Activated naive CD4-positive, alpha-beta T cell (primary cell): ENCODE measurements around the gene ERCC1.
A peak's percentile ranks its signal among the peaks of the same experiment; 100 is the strongest.
"Not testable (repeated sequence)": the region's sequence is repeated elsewhere in the genome, so short reads cannot be mapped to it uniquely, and the experiment has no call there.

Experiments used
- DNase-seq, 4 experiments: peaks; one replicate each; lab custom pipeline; 2025; lab: John Stamatoyannopoulos, UW

Gene ERCC1

DNA sequence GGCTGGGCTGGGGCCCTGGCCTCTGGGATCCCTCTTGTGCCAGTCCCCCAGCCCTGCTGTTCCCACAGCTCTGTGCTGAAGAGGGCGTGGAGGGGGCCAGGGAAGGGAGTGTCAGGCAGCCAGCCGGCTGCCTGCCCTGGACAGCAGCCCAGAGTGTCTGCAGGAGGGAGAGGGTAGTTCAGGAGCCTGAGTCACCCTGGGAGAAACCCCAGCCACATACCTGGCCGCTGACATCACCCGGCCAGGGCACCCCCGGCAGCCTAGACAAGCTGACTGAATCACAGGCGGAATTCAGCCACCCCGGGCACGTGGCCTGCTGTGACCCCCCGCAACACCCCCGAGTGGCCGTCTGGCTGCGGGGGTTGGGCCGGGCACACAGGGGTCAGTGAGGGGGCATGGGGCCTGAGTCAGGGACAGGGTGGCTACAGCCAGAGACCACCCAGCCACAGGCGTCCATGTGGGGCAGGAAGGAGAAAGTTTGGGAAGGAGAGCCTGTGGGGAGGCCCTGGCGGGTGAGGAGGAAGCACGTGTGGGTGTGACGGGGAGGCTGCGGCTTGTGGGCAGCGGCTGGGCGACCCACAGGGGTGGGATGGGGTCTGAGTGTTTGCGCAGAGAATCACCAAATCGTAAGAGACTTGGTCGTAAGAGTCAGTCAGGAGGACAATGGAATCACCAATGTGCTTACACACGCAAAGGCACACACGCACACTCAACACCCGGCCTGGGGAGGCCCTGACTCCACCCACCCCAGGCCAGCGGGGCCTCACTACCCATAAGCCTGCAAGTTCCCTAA is 32.2 kb upstream of the ERCC1 start:
- DNase-seq: no peak

DNA sequence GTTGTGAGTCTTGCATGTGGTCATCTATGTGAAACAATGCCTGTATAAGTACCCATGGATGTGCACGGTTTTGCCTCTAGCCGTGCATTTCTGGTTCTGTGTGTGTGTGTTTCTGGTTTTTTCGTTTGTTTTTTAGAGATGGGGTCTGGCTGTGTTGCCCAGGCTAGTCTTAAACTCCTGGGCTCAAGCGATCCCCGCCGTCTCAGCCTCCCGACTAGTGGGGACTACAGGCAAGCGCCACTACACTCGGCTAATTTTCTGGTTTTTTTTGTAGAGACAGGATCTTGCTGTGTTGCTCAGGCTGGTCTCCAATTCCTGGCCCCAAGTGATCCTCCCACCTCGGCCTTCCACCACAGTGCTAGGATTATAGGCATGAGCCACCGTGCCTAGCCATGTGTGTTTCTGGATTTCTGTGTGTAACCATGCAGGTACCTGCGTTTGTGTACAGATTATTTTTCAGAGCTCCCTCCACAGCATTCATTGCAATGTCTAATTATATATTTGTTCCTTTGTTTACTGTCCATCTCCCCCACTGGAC is 28.2 kb upstream of the ERCC1 start:
- DNase-seq: no peak

DNA sequence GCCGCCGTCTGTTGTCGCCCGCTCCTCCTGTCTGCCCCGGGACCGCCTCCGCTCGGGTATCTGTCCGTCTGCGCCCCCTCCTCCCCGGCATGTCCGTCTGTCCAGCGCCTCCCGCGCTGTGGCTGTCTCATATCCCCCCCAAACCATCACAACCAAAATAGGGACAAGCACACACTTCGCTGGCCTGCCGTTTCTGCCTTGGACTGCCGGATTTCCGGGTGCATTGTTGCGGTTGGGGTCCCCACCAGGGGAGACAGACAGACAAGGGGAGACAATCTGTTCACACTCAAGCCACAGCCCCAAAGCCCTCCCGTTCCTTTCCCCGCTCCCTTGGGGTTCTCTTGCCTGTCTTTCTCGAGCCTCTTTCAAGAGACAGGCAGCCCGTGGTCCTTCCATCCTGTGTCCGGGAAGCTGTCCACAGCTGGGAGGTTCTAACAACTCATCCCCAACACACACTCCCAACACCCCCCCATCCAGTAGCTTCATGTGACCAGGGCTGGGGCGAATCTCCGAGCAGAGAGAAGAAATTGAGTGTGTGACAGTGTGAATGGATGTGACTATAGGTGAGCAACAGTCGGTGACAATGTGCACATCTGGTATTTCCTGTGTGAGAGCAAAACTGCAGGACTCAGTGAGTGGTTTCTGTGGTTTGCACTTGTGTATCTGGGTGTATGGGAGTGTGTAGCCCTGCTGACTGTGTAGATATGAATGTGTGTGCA is 27.6 kb upstream of the ERCC1 start:
- DNase-seq: peak in 2 of 4 experiments; percentile 25 to 49

DNA sequence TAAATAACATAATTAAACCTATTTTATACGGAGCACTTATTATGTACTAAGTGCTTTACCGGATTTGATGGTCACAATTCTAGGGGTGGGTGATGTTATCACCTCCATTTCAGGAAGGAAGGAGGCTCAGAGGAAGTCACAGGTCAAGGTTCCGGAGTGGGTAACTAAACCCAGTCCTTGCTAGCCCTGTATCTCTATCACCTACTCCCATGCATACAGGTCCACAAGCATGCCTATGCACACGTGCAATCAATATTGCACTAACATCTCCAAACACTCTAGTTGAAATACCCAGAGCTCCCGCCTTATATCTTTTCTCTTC is 26.3 kb upstream of the ERCC1 start:
- no peak for DNase-seq

DNA sequence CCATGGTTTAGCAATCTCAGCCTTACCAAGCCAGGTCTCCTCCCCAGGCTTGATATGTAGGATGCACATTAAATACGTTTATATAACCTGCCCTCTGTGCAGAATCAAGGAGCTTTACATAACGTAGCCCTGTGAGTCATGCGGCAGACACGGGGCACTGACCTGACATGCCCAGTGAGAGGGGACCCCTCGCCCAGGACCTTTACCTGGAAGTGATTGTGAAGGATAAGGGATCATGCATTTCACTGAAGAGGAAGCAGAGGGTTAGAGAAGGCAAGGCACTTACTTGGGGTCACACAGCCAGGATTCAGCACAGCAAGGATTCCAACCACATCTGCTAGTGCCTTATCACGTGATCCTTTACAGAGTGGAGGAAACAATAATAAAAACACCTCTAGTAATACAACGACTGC is 25.2 kb upstream of the ERCC1 start:
- no peak for DNase-seq

DNA sequence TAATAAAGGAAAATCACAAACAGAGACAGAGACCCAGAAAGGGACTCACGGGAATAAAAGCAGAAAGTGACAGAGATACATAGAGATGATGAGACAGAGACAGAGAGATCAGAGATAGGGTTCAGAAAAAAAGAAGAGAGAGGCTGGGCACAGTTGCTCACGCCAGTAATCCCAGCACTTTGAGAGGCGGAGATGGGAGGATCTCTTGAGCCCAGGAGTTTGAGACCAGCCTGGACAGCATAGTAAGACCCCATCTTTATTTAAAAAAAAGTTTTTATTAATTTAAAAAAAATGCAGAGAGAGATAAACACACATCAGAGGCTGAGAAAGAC is 24.7 kb upstream of the ERCC1 start:
- no peak for DNase-seq

DNA sequence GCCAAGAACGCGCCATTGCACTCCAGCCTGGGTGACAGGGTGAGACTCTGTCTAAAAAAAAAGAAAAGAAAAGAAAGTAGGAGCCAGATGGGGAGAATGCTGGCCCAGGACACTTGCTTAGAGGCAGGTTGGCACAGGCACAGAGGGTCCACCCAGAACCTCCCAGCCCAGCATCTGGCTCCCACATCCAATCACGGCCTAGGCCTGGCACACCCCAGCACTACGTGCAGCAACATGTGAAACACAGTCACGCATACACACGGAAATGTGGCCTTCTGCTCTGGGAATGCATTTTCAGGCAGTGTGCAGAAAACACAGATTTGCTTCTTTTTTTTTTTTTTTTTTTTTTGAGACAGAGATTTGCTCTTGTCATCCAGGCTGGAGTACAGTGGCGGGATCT is 23.2 kb upstream of the ERCC1 start:
- DNase-seq: no peak

DNA sequence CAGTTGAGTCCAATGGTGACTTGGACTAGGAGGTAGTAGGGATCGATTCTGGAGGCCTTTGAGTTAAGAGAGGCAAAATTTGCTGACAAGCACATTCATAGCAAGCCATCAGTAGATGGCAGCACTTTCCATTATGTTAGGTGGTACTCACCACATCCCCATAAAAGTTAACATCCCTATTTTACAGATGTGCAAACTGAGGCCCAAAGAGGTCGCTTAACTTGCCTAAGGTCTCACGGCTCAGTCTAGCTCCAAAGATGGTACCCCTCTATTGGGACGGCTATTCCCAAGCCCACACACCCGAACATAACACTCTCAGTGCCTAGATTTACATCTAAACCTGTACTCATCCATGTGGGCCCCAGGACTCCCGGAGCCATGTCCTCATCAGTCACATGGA is 22.6 kb upstream of the ERCC1 start:
- no peak for DNase-seq

DNA sequence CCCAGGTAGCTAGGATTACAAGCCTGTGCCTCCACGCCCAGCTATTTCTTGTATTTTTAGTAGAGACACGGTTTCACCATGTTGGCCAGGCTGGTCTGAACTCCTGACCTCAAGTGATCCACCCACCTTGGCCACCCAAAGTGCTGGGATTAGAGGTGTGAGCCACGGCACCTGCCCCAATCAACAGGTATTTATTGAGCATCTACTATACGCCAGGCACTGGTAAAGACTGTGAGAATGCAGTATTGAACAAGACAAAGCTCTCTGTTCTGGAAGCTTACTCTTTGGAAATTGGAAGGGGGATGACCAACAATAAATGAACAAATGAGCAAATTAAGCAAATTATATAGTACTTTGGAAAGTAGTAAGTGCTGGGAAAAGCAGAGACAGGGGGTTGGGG is 21.4 kb upstream of the ERCC1 start:
- DNase-seq: no peak

DNA sequence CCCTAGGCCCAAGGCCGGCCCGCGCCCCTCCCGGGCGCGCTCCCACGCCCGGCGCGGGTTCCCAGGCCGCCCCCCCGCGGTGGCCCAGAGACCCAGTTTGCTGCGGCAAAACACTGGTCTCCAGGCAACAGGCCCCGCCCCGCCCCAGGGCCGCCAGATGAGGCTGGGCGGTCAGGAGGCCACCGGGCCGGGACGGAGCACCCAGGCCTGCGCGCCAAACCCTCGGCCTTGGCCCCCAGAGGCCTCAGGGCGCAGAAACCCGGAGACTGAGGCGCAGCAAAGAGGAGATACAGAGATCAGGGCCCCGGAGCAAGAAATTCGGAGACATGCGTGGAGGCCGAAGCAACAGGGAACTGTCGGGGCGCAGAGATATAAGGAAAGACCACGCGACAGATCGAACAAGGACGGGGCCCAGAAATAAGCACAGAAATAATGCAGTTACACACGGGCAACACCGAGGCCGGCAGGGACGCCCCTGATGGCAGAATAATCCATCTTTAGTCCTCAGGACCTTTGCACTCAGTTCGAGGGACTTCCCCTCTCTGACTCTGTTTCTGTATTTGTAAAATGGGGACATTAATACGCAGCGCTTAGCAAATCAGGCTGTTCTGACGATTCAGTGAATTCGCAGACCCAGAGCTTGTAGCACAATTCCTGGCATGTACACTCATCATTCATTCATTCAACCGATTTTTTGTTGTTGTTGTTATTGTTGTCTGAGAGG is 20.8 kb upstream of the ERCC1 start:
- DNase-seq: peak; percentile 23 to 70 (median 38)

DNA sequence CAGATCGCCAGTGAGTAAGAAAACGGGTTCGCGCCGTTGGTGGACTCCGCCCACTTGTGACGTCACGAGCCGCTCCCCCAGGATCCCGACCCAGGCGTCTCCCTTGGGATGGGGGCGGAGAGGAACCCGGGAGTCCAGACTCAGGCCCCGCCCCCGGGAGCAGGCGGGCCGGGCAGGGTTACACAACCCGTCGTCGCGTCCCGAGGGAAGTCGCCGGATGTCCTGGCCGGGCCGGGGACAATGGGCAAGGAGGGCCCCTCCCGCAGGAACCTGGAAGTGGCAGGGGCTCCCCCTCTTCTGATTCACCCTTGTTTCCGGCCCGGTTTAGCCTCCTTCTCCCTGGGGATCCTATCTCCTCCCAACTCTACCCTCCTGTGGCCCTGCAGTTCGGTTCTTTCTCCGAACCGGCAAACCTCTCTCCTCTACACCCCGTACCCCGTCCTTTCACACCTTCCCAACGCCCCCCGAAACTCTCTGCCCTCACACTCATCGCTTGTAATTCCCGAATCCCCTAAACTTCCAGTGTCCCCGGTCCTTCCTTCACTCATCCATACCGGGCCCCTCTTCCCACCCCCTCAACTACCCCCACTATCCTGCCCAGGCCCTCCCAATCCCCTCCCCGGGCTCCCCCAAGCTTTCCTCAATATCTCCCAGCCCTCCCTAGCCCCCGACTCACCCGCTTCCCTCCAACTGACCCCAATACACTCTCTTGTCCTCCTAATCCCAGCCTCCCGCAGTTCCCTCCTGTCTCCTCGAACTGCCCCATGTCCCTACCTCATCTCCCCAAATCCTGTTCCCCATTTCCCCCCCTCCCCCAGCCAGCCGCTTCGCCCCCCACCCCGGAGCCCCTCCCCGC is 20.0 kb upstream of the ERCC1 start:
- DNase-seq: peak; percentile 6 to 26 (median 17)

DNA sequence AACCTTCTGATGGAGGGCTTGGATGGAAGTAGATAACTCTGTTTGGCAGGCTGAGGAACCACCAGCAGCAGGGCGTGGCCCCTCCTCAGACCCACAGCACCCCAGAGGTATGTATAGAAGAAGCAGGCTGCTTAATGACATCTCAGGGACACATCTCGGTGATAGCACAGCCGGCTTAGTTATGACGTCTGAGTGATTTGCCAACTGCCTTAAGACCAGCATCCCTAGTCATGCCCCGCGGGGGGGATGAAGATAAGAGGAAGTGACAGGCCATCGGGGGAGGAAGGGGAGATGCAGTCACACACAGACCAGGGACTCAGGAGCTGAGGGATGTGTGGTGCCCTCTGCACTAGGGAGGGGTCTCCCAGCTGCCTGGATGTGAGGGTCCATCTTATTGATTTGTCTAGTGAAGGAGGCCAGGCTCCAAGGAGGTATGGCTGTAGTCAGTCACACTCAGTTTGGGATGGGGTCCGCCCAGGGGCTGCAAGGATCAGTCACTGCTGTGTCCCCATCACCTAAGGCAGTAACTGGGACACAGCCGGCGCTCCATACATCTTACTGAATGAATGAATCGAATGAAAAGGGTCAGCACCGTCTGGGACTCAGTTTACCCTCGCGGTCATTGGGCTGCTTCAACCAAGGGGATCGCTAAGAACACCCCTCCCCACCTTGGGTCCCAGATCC is 19.2 kb upstream of the ERCC1 start:
- peak in 1 of 4 experiments; percentile 19 for DNase-seq

DNA sequence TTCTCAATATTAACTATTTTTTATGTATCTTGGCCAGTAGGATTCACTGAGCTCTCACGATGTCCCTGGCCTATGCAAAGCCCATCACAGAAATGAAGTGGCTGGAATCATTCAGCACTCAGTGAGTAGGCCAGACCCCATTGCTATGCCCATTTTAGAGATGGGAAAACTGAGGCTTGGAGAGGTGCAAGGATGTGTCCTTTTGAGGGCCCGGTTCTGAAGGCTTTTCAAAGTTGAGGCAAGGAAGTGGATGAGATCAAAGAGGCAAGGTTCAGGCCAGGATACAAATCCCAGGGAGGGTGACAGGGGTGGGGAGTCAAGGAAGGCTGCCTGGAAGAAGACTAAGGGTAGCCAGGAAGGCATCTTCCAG is 18.7 kb upstream of the ERCC1 start:
- DNase-seq: no peak

DNA sequence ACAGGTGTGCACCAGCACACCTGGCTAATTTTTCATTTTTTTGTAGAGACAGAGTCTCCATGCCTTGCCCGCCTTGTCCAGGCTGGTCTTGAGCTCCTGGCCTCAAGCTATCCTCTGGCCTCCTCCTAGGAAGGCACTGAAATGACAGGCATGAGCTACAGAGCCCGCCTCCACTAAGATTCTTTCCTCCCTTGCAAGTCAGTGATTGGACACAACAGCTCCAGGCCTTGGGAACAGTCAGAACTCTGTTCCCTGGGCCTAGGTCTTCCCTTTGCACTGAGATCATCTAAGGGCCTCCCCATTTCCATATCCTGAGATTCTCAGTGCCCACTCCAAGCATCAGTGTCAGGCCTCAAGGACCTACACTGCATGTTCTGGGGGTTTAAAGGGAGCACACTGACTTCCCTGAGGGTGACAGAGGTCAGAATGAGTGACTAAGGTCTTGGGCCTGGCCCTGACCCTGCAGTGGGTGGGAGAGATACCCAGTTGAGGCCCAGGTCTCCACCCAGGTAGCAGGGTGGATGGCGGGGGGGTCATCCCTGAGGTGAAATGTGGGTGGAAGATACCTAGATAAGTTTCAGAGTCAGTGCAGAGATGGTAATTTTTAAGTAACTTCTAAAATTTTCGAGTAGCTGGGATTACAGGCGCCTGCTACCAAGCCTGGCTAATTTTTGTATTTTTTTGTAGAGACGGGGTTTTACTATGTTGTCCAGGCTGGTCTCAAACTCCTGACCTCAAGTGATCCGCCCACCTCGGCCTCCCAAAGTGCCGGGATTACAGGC is 17.3 kb upstream of the ERCC1 start:
- DNase-seq: no peak

DNA sequence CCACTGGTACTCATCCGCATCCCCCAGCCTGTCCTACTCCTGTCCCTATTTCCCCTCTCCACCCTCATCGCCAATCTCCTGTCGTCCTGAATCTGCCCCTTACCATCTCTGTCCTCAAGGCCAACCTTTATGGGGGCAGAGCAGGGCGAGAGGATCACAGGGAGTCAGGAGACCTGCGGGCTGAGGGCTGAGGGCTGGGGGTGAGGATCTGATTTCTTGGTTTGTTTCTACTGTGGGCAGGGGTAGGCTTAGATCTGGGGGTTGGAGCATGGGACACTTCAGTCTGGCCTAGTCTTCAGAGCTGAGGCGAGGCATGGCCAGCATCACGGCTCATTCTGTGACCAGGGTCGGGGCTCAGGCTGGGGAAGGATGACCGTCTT is 16.5 kb upstream of the ERCC1 start:
- no peak for DNase-seq

DNA sequence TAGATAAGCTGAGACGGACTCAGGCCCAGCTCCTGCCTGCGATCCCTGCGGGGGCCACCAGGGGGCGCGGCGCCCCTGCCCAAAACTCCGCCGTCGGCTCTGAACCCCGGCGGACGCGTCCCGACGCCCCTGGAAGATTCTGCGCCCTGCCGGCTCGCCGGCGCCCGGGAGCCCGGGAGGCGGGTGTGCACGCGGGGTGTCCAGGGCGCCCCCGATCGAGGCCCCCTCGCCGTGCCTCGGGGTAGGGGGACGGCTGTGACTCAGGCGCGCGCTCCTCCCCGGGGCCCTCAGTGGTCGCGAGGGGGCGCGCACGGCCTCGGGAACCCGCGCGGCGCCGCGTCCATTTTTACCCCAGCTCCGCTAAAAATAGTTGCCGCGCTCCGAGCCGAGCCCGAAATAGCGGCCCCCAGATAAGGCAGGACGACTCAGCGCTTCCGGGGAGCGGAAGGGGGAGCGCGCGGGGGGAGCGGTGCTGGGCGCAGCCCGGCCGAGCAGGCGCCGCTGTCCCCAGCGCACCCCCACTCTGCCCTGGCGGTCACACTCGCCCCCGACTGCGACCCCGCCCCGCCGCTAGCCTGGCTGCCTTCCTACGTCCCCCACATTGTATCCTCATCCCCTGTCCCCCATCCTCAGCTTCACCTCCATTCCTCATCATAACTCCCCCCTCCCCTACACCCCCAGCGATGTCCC is 16.0 kb upstream of the ERCC1 start:
- peak; percentile 75 to 85 (median 81) for DNase-seq

DNA sequence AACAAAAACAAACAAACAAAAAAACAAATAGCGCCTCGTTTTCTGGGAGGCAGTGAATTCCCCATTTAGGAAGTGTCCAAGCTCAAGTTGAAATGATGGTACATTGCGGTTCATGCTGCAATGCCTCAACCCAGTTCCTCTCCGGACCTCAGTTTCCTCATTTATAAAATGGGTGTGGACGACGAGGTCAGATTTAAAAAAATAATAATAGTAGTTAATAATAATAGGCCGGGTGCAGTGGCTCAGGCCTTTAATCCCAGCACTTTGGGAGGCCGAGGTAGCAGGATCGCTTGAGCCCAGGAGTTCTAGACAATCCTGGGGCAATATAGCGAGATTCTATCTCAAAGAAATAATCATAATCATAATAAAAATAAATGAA is 15.5 kb upstream of the ERCC1 start:
- no peak for DNase-seq

DNA sequence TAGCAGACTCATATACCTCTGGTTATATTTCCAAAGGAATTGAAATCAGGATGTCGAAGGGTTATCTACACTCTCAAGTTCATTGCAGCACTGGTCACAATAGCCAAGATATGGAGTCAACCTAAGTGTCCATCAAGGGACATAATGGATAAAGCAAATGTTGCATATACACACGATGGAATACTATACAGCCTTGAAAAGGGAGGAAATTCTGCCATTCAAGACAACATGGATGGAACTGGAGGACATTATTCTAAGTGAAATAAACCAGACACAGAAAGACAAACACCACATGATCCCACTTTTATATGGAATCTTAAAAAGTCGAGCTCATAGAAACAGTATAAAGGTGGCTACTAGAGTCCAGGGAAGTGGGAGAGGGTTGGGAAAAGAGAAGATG is 13.6 kb upstream of the ERCC1 start:
- DNase-seq: no peak

DNA sequence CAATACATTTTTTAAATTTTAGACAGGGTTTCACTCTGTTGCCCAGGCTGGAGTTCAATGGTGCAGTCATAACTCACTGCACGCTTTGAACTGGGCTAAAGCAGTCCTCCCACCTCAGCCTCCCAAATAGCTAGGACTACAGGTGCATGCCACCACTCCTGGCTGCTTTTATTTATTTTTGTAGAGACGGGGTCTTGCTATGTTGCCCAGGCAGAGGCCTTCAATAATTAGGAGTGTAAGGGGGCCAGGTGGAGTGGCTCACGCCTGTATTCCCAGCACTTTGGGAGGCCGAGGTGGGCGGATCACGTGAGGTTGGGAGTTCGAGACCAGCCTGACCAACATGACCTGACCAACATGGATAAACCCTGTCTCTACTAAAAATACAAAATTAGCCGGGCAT is 8.8 kb upstream of the ERCC1 start:
- not testable (repeated sequence) for DNase-seq

DNA sequence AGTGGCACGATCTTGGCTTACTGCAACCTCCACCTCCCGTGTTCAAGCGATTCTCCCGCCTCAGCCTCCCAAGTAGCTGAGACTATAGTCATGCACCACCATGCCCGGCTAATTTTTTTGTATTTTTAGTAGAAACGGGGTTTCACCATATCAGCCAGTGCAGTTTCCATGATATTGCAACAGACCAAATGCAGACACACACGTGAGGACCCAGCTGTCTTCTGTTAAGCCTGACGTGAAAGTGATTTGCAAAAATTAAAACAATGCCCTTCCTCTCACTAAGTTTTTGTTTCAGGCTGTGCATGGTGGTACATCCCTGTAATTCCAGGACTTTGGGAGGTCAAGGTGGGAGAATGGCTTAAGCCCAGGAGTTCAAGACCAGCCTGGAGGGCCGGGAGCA is 7.3 kb upstream of the ERCC1 start:
- not testable (repeated sequence) for DNase-seq
